GM19397 (cell line): Measurements from ENCODE around the gene GPR33.
A peak's percentile ranks its signal among the peaks of the same experiment; 100 is the strongest.
"Not testable (repeated sequence)": the region's sequence is repeated elsewhere in the genome, so short reads cannot be mapped to it uniquely, and the experiment has no call there.

Source experiments
- ATAC-seq: cut with Tn5 transposase; IDR thresholded peaks from one replicate; pipeline ENCODE4 v1.9.1; 2021; ENCODE audit warnings: mild to moderate bottlenecking, moderate library complexity; ENCODE audit not compliant: unreplicated experiment

The GPR33 gene

GRCh38 chr14:31461545-31461944 is 26.3 kb downstream of the GPR33 start:
- ATAC-seq = no peak

GRCh38 chr14:31457665-31458659 is 29.9 kb downstream of the GPR33 start:
- no peak for ATAC-seq

GRCh38 chr14:31456841-31457664 is 30.8 kb downstream of the GPR33 start, which contains the start of gene DTD2:
Gene DTD2 (minus strand): TSS chr14:31457506. CDS start chr14:31457393, 113 bp downstream.
- peak; percentile 99 for ATAC-seq

GRCh38 chr14:31449971-31450610 is 37.7 kb downstream of the GPR33 start:
- no peak for ATAC-seq

- no peak for ATAC-seq
These were observed 38.7 kb downstream of the GPR33 start for GRCh38 chr14:31449136-31449535.

- no peak for ATAC-seq
These were observed 42.1 kb downstream of the GPR33 start for GRCh38 chr14:31445703-31446102.

GRCh38 chr14:31442284-31442683 is 45.6 kb downstream of the GPR33 start:
- no peak for ATAC-seq

GRCh38 chr14:31441273-31442111 is 46.3 kb downstream of the GPR33 start:
- ATAC-seq = no peak

- no peak for ATAC-seq
These were observed 47.6 kb downstream of the GPR33 start for GRCh38 chr14:31440280-31440679.

GRCh38 chr14:31439561-31439960 is 48.3 kb downstream of the GPR33 start:
- no peak for ATAC-seq

GRCh38 chr14:31437045-31437691 is 50.7 kb downstream of the GPR33 start:
- ATAC-seq = not testable (repeated sequence)

GRCh38 chr14:31435276-31435675 is 52.6 kb downstream of the GPR33 start:
- ATAC-seq = no peak
